HG03025 (cell line): ENCODE measurements around the gene FOXO6.

Experiments used
- ATAC-seq: cut with Tn5 transposase; IDR thresholded peaks from one replicate; pipeline ENCODE4 v1.9.1; 2021; ENCODE audit warnings: mild to moderate bottlenecking, moderate library complexity; ENCODE audit not compliant: unreplicated experiment, low FRiP score

FOXO6 gene

DNA sequence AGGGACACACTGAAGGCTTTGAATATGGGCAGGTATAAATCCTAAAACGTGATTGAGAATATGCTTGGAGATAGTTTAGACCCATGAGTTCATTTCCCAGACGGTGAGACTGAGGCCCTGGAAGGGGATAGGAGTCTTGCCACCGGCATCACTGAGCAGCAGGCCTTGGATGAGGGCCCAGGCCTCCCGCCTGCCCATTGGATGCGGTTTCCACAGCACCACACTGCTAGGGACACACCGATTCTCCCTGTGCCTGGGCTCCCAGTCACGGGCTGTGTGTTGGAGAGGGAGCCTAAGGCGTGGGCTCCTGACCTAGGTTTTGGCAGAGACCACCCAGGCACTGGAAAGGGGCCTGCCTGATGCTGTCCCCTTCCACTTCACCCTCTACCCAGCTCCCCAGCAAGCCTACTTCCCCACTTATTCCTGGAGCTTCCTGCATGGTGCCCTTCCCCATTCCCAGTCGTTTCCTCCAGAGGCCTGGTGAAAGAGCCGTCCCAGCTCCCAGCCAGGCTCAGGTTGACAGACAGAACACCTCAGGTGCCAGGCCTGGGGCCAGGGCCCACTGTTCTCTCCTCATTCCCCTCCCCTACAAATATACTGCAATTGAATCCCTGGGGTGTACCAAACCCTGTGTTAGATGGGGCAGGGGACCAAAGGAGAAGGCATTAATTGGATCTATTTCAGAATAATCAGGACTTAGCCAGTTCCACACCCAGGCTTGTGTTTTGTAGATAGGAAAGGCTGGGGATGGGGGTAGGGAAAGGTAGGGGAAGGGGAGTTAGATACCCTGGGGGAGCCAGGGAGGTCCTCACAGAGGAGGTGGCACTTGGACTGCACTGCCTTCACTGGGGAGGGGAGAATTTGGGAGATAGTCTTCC, 3.4 kb downstream of the FOXO6 start:
- no peak for ATAC-seq

DNA sequence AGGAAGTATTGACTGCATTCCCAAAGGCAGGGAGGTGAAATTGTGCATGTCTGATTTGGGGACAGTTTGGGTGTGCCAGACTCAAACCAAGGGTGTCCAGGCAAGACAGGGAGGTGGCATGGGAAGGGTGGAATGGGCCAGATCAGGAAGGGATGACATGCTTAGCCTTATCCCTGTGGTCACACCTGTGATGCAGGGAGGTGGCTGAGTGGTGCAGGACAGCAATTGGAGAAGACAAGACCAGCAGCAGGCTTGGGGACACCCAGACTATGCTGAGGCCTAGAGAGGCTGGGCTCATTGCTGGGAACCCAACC, 4.0 kb downstream of the FOXO6 start:
- no peak for ATAC-seq

DNA sequence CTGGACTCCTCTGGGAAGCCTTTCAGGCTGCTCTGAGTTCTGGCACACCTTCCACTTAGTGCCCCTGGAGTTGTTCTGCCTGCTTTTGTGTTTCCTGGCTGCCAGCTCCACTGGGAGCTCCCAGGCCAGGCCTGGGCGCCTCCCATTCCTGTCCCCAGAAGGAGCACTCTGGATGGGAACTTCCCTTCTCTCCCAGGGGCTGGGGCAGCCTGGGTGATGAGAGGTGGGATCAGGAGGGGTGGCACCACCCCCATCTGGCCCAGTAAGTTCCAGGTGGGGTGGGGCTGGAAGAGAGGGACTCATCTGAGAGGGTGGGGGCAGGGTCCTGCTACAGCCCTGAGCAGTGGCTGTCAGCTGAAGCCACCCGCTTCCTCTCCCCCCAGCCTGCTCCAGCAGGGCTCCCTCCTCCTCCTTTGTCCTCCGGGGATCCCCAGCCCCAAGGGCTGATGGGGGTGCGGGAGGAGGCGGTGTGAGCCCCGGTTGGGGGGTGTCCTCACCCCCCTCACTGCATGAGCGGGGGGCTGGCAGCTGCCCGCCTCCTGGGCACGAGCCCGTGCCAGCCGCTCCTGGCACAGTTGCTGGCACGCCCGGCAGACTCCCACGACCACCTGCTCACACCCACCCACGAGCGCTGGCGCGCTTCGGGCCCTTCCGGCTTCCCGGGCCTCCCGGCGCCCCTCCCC, 4.7 kb downstream of the FOXO6 start:
- ATAC-seq: no peak

DNA sequence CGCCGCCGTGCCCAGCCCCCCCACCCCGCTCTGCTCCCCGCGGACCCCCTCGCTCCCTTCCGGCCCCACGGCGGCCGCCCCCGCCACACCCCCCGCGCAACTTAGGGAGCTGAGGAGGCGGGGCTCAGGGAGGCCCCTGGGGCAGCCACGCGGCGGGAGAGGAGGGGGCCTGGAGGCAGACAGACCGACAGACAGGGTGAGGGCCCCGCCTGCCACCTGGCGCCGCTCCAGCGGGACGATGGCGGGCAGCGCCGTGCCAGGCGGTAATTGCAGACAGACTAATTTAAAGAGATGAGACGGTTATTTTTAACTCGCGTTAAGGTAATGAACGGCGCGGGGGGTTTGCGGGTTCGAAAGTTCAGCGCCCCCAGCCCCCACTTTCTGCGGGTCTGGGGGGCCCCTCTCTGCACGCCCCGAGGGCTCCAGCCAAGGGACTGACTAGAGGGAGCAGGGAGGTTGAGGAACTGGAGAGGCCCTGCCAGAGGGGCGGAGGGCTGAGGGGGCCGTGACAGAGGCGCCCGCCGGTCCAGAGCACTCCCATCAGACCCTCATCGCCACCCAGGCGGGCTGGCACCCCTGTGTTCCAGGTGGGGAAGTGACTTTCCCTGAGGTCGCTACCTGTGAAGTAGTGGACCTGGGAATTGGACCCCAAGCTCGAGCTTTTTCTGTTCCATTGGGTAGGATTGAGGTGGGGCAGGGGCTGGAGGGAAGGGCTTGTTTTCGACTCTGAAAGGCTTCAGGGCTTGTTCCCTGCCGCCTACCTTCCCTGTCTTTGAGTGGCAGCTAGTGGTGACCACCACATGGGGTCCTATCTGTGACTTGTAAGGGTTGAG, 5.4 kb downstream of the FOXO6 start:
- ATAC-seq: no peak

- ATAC-seq: no peak
Measured at GRCh38 chr1:41367288-41367642, 6.0 kb downstream of the FOXO6 start.

DNA sequence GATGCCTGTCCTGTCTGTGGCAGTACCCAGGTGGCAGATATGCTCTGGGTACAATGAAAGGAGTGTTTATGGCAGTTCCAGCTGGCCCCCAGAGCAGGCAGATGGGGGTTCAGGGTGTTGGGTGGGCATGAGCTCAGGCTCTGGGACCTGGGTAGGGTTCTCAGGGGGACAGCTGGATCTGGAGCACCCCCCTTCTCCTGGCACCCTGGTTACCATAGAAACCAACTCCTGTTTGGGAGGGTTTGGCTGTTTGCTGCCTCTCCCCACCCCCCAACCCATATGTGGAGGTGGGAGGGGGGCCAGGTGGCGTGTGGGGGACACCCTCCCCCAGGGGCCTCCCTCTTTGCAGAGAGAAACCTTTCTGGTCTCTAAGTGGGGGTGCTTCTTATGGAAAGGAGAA, 7.1 kb downstream of the FOXO6 start:
- ATAC-seq: no peak

GRCh38 chr1:41368801-41369200, 7.6 kb downstream of the FOXO6 start:
- no peak for ATAC-seq

DNA sequence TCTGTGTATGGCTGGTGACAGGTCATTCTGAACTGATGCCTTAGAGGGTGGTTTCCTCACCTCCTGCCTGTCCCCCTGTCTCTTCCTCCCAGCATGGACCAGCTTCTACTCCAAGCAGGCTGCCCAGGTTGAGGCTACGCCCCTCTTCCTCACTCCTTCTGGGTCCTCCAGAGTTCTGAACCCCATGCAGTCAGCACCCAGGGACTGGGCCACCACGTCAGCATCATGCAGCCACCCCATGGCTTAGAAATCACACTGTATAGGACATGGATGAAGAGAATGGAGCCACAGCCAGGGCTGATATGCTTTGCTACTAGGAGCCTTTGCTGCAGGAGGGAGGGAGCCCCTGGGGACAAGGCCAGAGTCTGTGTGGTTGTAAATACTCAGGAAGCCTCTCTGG, 8.3 kb downstream of the FOXO6 start:
- no peak for ATAC-seq

DNA sequence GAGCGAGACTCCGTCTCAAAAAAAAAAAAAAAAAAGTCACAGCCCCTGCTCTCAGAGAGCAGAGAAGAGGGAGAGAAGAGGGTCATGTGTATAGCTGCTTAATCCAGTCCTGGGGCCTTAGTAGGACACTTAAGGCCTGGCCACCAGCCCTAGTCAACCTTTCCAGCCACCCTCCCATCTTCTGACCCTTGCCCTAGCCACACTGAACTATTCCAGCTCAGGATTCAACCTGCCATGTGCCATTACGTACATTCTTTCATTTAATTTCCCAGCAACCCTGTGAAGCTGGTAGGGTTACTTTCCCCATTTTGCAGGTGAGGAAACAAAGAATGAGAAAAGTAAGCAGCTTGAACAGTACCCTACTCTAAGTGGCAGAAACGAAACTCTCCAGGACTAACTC, 9.0 kb downstream of the FOXO6 start:
- no peak for ATAC-seq

- no peak for ATAC-seq
Measured at GRCh38 chr1:41370756-41371420, 9.7 kb downstream of the FOXO6 start.

- no peak for ATAC-seq
Measured at GRCh38 chr1:41371630-41372599, 10.7 kb downstream of the FOXO6 start.

GRCh38 chr1:41372600-41372993, 11.4 kb downstream of the FOXO6 start:
- ATAC-seq: no peak

GRCh38 chr1:41373373-41373772, 12.1 kb downstream of the FOXO6 start:
- ATAC-seq: no peak

- ATAC-seq: no peak
Measured at GRCh38 chr1:41374711-41375110, 13.5 kb downstream of the FOXO6 start.

- ATAC-seq: no peak
Measured at GRCh38 chr1:41377397-41377796, 16.2 kb downstream of the FOXO6 start.

DNA sequence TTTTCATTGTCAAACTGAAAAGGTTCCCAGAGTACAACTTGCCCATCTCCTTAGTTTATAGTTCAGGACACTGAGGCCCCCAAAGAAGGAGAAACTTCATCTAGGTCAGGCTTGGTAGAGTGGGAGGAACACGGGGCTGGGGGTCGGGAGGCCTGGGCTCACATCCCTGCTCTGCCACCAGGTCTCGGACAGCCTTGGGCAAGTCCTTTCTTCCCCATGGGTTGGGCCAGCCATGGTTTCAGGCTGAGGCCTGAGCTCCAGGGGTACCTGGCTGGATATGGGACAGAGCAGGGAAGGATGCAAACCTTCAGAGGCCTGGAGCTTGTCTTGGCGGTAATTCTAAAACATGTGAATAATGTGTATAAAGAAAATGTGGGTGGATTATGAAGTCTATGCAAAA, 17.0 kb downstream of the FOXO6 start:
- ATAC-seq: no peak

- ATAC-seq: no peak
Measured at GRCh38 chr1:41378999-41379737, 17.9 kb downstream of the FOXO6 start.

DNA sequence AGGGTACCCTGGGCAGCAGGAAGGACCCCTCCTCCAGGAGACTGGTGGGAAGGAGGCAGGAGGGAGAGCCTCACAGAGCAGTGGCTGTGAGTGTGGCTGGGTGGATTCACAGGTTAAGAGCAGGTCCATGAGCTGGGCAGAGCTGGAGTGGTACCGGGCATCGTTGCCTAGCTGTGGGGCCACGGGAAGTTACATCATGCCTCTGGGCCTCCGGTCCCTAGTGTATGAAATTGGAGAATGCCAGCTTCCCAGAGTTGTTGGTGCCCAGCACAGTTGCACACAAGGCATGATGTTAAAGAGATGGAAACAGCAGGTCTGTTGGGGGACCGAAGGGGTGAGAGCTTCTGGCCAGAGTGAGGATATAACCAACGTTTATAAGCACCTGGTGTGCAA, 18.5 kb downstream of the FOXO6 start:
- ATAC-seq: no peak

DNA sequence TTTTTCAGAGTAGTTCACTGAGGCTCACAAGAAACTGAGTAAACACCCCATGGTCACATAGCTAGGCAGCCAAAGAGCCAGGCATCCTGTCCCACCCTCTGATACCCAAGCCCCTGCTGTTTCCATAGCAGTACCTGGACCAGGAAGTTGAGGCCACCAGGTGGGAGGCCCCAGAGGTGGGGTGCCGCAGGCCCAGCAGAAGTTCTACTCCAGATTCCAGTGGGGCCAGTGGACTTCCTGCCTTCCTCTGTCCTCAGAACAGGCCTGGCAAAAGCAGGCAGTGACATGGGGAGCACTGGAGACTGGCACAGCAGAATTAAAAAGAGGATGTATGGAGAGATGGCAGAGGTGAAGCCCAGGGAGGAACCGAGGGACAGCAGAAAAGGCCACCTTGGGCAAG, 19.0 kb downstream of the FOXO6 start:
- no peak for ATAC-seq
